ENCODE measurements around the gene EXOC3L4.

The EXOC3L4 gene

GRCh38 chr14:103061482-103061976 lies 33.0 kb upstream of the EXOC3L4 start:
- ChIA-PET POLR2A (no interaction called here), CTCF (interaction anchor here (1.6 kb wide), 2 partner anchors 12 to 14 kb away, joined by 5 to 6 read pairs; no protein-coding TSS in a partner anchor)
- no peak for DNase-seq (ENCODE audit: low read depth, low spot score)
- no peak overlapping the region for H3K4me3 ChIP-seq (ENCODE audit: low read depth, low read length)
- no peak for TF ChIP-seq CTCF (IDR thresholded peaks at IDR 0.05; ENCODE audit: insufficient read depth, low read length, missing control alignments)

- DNase-seq (ENCODE audit: low read depth, low spot score) = no peak
- no peak for TF ChIP-seq CTCF (IDR thresholded peaks at IDR 0.05; ENCODE audit: insufficient read depth, low read length, missing control alignments)
- ChIA-PET CTCF (interaction anchor here (2.0 kb wide), 1 partner anchor 11 kb away, joined by 17 read pairs; no protein-coding TSS in a partner anchor), POLR2A (no interaction called here)
- no peak overlapping the region for H3K4me3 ChIP-seq (ENCODE audit: low read depth, low read length)
Observed at GRCh38 chr14:103064436-103064835, 30.1 kb upstream of the EXOC3L4 start.

- no peak overlapping the region for H3K4me3 ChIP-seq (ENCODE audit: low read depth, low read length)
- CTCF ChIA-PET = interaction anchor here (1.1 to 2.0 kb wide), 2 partner anchors 10 to 226 kb away, joined by 3 to 17 read pairs; no protein-coding TSS in a partner anchor
- TF ChIP-seq CTCF (IDR thresholded peaks at IDR 0.05; ENCODE audit: insufficient read depth, low read length, missing control alignments) = no peak
- POLR2A ChIA-PET = no interaction called here
- DNase-seq (ENCODE audit: low read depth, low spot score) = no peak
Observed at GRCh38 chr14:103064978-103065377, 29.5 kb upstream of the EXOC3L4 start.

GRCh38 chr14:103065861-103066260 lies 28.7 kb upstream of the EXOC3L4 start:
- ChIA-PET CTCF (interaction anchor here (1.0 to 2.0 kb wide), 3 partner anchors 9 to 225 kb away, joined by 3 to 17 read pairs (median 3); no protein-coding TSS in a partner anchor), POLR2A (no interaction called here)
- no peak for TF ChIP-seq CTCF (IDR thresholded peaks at IDR 0.05; ENCODE audit: insufficient read depth, low read length, missing control alignments)
- H3K4me3 ChIP-seq (ENCODE audit: low read depth, low read length) = no peak overlapping the region
- DNase-seq (ENCODE audit: low read depth, low spot score) = no peak

GRCh38 chr14:103066399-103066798 lies 28.1 kb upstream of the EXOC3L4 start:
- no peak for TF ChIP-seq CTCF (IDR thresholded peaks at IDR 0.05; ENCODE audit: insufficient read depth, low read length, missing control alignments)
- no peak for DNase-seq (ENCODE audit: low read depth, low spot score)
- ChIA-PET POLR2A (no interaction called here), CTCF (interaction anchor here (1.0 to 2.0 kb wide), 2 partner anchors 9 to 215 kb away, joined by 3 to 17 read pairs; no protein-coding TSS in a partner anchor)
- no peak overlapping the region for H3K4me3 ChIP-seq (ENCODE audit: low read depth, low read length)

GRCh38 chr14:103067231-103067954 lies 27.1 kb upstream of the EXOC3L4 start:
- CTCF ChIA-PET = interaction anchor here (0.8 to 1.2 kb wide), 4 partner anchors 8 to 224 kb away, joined by 3 to 5 read pairs (median 3); no protein-coding TSS in a partner anchor
- no peak for TF ChIP-seq CTCF (IDR thresholded peaks at IDR 0.05; ENCODE audit: insufficient read depth, low read length, missing control alignments)
- POLR2A ChIA-PET = interaction anchor here (0.6 kb wide), 1 partner anchor 305 kb away, joined by 3 read pairs; no protein-coding TSS in a partner anchor
- H3K4me3 ChIP-seq (ENCODE audit: low read depth, low read length) = no peak overlapping the region
- DNase-seq (ENCODE audit: low read depth, low spot score) = no peak

All from AG04449 (cell line).